ENCODE measurements around the gene ARRDC5. TPM values are rescaled to one million over a fixed set of nuclear protein-coding genes. Genes with fewer than 3 reads are reported as not detected.

ARRDC5 gene
- total and polyA plus RNA-seq, 2 of the 8 experiments (the other 6 are each of a cell fraction or from before 2014, with no cell fraction given): not detected

GRCh38 chr19:4906963-4907362 is 4.3 kb upstream of the ARRDC5 start:
- H2AFZ ChIP-seq (ENCODE audit: low read length): no peak overlapping the region
- H3K27me3 ChIP-seq (replicated peaks in 1 of 4; ENCODE audit: control insufficient read depth in 3 of 4, extremely low read depth in 1 of 4, insufficient read depth in 3 of 4, low read length in 3 of 4): no peaks in the 10 kb centered on the region; a peak in 1 of 7 replicates
- peaks cover 0 to 5% (median 0%) of the 10 kb centered on the region in 4 experiments; a peak in 1 of 8 replicates for H3K36me3 ChIP-seq (ENCODE audit: control insufficient read depth in 2 of 4, insufficient read depth in 4 of 4, low read length in 3 of 4)
- no peak overlapping the region for H3K14ac ChIP-seq (ENCODE audit: insufficient read length)
- H4K5ac ChIP-seq (ENCODE audit: insufficient read length, low read depth, low read length): no peak overlapping the region
- H3K23me2 ChIP-seq (ENCODE audit: low read depth, low read length): peaks cover 8% of the 10 kb centered on the region
- H3K79me1 ChIP-seq (ENCODE audit: low read depth, low read length): 0 out of 2 replicates have a peak, but pooled peaks cover 2% of the 10 kb centered on the region
- H3K79me2 ChIP-seq (ENCODE audit: control insufficient read depth in 1 of 2, insufficient read depth in 2 of 2, low read length in 2 of 2): peaks cover 0 to 14% of the 10 kb centered on the region in 2 experiments; a peak in 2 of 4 replicates
- H2AK5ac ChIP-seq (ENCODE audit: low read depth, low read length): no peak overlapping the region
- H2BK12ac ChIP-seq (ENCODE audit: low read depth, low read length): no peak overlapping the region
- no peak overlapping the region for H3K4ac ChIP-seq (replicated peaks; ENCODE audit: insufficient read length, low read depth, low read length)
- 86% methylated on average over 8 of the region's 8 CpGs; no CpG with 5 or more reads in 1 of the 2 experiments for WGBS, 2 experiments (ENCODE audit: extremely low coverage in 1 of 2, insufficient coverage in 1 of 2, insufficient read length in 1 of 2, insufficient replicate concordance in 2 of 2, low coverage in 1 of 2, low lambda C conversion rate in 2 of 2, missing lambda C conversion rate in 1 of 2)
- no peak overlapping the region for H3K4me3 ChIP-seq (ENCODE audit: extremely low read depth in 1 of 4, insufficient read depth in 2 of 4, low read depth in 3 of 4, low read length in 4 of 4)
- H2BK15ac ChIP-seq (ENCODE audit: low read length): no peak overlapping the region
- no peaks in the 10 kb centered on the region for H3K9me3 ChIP-seq (ENCODE audit: insufficient read depth in 2 of 2, low read depth in 1 of 2, low read length in 1 of 2)
- no peak overlapping the region for H2BK120ac ChIP-seq (replicated peaks; ENCODE audit: low read depth, low read length)
- POLR2A ChIA-PET (ENCODE audit: partially characterized antibody): interaction anchor here (1.3 kb wide), 1 partner anchor 40 kb away, joined by 3 read pairs; no protein-coding TSS in a partner anchor
- H2BK5ac ChIP-seq (ENCODE audit: low read depth, low read length): no peak overlapping the region
- H2BK20ac ChIP-seq (ENCODE audit: low read length): no peak overlapping the region
- H3K4me1 ChIP-seq (replicated peaks in 1 of 4; ENCODE audit: control insufficient read depth in 3 of 4, insufficient read depth in 4 of 4, low read length in 3 of 4): peaks cover 0 to 14% (median 11%) of the 10 kb centered on the region in 4 experiments; a peak in 6 of 7 replicates
- FAIRE-seq (no peak), DNase-seq (ENCODE audit: low read depth in 1 of 2, low spot score in 2 of 2) (no peak)
- no peak overlapping the region for H3K27ac ChIP-seq (ENCODE audit: low read depth, low read length)
- H3K4me2 ChIP-seq (ENCODE audit: insufficient read depth in 1 of 2, low read depth in 2 of 2, low read length in 2 of 2): no peak overlapping the region
- CTCF ChIA-PET (ENCODE audit: partially characterized antibody): interaction anchor here (0.8 to 2.6 kb wide), 6 partner anchors 9 to 97 kb away, joined by 3 to 12 read pairs (median 4); no protein-coding TSS in a partner anchor
- no peak overlapping the region for H4K91ac ChIP-seq (replicated peaks; ENCODE audit: insufficient read length, low read length)
- H3K18ac ChIP-seq (ENCODE audit: extremely low read depth, low read length): no peak overlapping the region
- no peak overlapping the region for H3K23ac ChIP-seq (ENCODE audit: insufficient read length)
- no peak overlapping the region for H4K8ac ChIP-seq (ENCODE audit: extremely low read depth, insufficient read depth, low read length)
- no peak overlapping the region for H3K56ac ChIP-seq (replicated peaks; ENCODE audit: insufficient read length, low read depth, low read length)
- no peak overlapping the region for H3K9ac ChIP-seq (replicated peaks in 1 of 4; ENCODE audit: extremely low read depth in 1 of 4, low read depth in 3 of 4, low read length in 3 of 4)
- H4K20me1 ChIP-seq (replicated peaks in 1 of 2; ENCODE audit: control insufficient read depth in 1 of 2, insufficient read depth in 2 of 2, low read length in 2 of 2): peaks cover 2 to 3% of the 10 kb centered on the region in 2 experiments
- no peak for TF ChIP-seq TBP (IDR thresholded peaks at IDR 0.05; ENCODE audit: low read depth, low read length)
- TF ChIP-seq BRCA1 (IDR thresholded peaks at IDR 0.05; ENCODE audit: low read depth, low read length): no peak
- TF ChIP-seq JUND (IDR thresholded peaks at IDR 0.05; ENCODE audit: low read length): no peak
- TF ChIP-seq HDAC6 (IDR thresholded peaks at IDR 0.05; ENCODE audit: low read depth, low read length): no peak
- TF ChIP-seq, protein P1, sequence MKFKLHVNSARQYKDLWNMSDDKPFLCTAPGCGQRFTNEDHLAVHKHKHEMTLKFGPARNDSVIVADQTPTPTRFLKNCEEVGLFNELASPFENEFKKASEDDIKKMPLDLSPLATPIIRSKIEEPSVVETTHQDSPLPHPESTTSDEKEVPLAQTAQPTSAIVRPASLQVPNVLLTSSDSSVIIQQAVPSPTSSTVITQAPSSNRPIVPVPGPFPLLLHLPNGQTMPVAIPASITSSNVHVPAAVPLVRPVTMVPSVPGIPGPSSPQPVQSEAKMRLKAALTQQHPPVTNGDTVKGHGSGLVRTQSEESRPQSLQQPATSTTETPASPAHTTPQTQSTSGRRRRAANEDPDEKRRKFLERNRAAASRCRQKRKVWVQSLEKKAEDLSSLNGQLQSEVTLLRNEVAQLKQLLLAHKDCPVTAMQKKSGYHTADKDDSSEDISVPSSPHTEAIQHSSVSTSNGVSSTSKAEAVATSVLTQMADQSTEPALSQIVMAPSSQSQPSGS (IDR thresholded peaks at IDR 0.05; ENCODE audit: low read length): no peak
- TF ChIP-seq RFX5 (IDR thresholded peaks at IDR 0.05; ENCODE audit: borderline replicate concordance, low read depth, low read length): no peak
- no peak for TF ChIP-seq SIN3A (conservative IDR thresholded peaks at IDR 0.05 in 1 of 2, IDR thresholded peaks at IDR 0.05 in 1 of 2; ENCODE audit: low read depth in 1 of 2, low read length in 2 of 2)
- TF ChIP-seq CTBP2 (IDR thresholded peaks at IDR 0.05; ENCODE audit: borderline replicate concordance, insufficient read depth, insufficient read length, low read length): no peak
- TF ChIP-seq ASH2L (IDR thresholded peaks at IDR 0.05; ENCODE audit: low read length): no peak
- no peak for TF ChIP-seq SP2 (IDR thresholded peaks at IDR 0.05; ENCODE audit: low read length)
- no peak for TF ChIP-seq TAF1 (IDR thresholded peaks at IDR 0.05; ENCODE audit: low read depth, low read length)
- no peak for TF ChIP-seq POLR2A (IDR thresholded peaks at IDR 0.05; ENCODE audit: control extremely low read depth in 1 of 2, low read depth in 2 of 2, low read length in 2 of 2)
- no peak for TF ChIP-seq SIRT6 (IDR thresholded peaks at IDR 0.05; ENCODE audit: low read length)

Measured in H1 (cell line).